Stimulated activated CD4-positive, alpha-beta T cell treated with anti-CD3 and anti-CD28 coated beads, Interleukin-4, amount 100 ng/mL, for 1 hour (primary cell): ENCODE results near the gene PIN1.

Source experiments
- DNase-seq: peaks from one replicate; pipeline ENCODE4 v3.0.0-alpha.2; 2020

Gene PIN1

GRCh38 chr19:9891609-9892373, 56.7 kb downstream of the PIN1 start:
- DNase-seq: no peak
